HG02763 (cell line): ENCODE data around the gene ANKRD44.
A peak's percentile ranks its signal among the peaks of the same experiment; 100 is the strongest.

ENCODE experiments used
- ATAC-seq: cut with Tn5 transposase; IDR thresholded peaks from one replicate; pipeline ENCODE4 v1.9.1; 2021; ENCODE audit warnings: mild to moderate bottlenecking, moderate library complexity; ENCODE audit not compliant: unreplicated experiment

The ANKRD44 gene

GRCh38 chr2:197156771-197157170 is 153.8 kb downstream of the ANKRD44 start:
- no peak for ATAC-seq

- peak; percentile 91 for ATAC-seq
Observed at GRCh38 chr2:197152451-197153228, 157.9 kb downstream of the ANKRD44 start.

GRCh38 chr2:197149546-197149945 is 161.0 kb downstream of the ANKRD44 start:
- no peak for ATAC-seq

GRCh38 chr2:197148401-197148800 is 162.2 kb downstream of the ANKRD44 start:
- ATAC-seq = no peak

GRCh38 chr2:197147942-197148341 is 162.6 kb downstream of the ANKRD44 start:
- no peak for ATAC-seq

GRCh38 chr2:197146995-197147394 is 163.6 kb downstream of the ANKRD44 start:
- no peak for ATAC-seq

- ATAC-seq = peak; percentile 90
Observed at GRCh38 chr2:197145471-197146056, 165.0 kb downstream of the ANKRD44 start.

GRCh38 chr2:197144183-197144582 is 166.4 kb downstream of the ANKRD44 start:
- no peak for ATAC-seq

- no peak for ATAC-seq
Observed at GRCh38 chr2:197141702-197142473, 168.7 kb downstream of the ANKRD44 start.

GRCh38 chr2:197140045-197140444 is 170.5 kb downstream of the ANKRD44 start:
- no peak for ATAC-seq

- no peak for ATAC-seq
Observed at GRCh38 chr2:197138506-197138905, 172.1 kb downstream of the ANKRD44 start.

- no peak for ATAC-seq
Observed at GRCh38 chr2:197137826-197138477, 172.6 kb downstream of the ANKRD44 start.

- no peak for ATAC-seq
Observed at GRCh38 chr2:197137231-197137630, 173.3 kb downstream of the ANKRD44 start.

- ATAC-seq = no peak
Observed at GRCh38 chr2:197136452-197136851, 174.1 kb downstream of the ANKRD44 start.

GRCh38 chr2:197135806-197136205 is 174.8 kb downstream of the ANKRD44 start:
- no peak for ATAC-seq

GRCh38 chr2:197134206-197134605 is 176.4 kb downstream of the ANKRD44 start:
- ATAC-seq = no peak

GRCh38 chr2:197131558-197131855 is 179.1 kb downstream of the ANKRD44 start:
- ATAC-seq = peak; percentile 63

- peak; percentile 87 for ATAC-seq
Observed at GRCh38 chr2:197130318-197130717, 180.3 kb downstream of the ANKRD44 start.

- ATAC-seq = no peak
Observed at GRCh38 chr2:197128897-197129296, 181.7 kb downstream of the ANKRD44 start.

- no peak for ATAC-seq
Observed at GRCh38 chr2:197128126-197128525, 182.5 kb downstream of the ANKRD44 start.

- ATAC-seq = no peak
Observed at GRCh38 chr2:197126630-197127352, 183.8 kb downstream of the ANKRD44 start.
